HG03066 (cell line): ENCODE measurements around the gene PCDHB7.
"Not testable (repeated sequence)": the region's sequence is repeated elsewhere in the genome, so short reads cannot be mapped to it uniquely, and the experiment has no call there.

Source experiments
- ATAC-seq: cut with Tn5 transposase; IDR thresholded peaks from one replicate; pipeline ENCODE4 v1.9.1; 2021; ENCODE audit warnings: low read depth; ENCODE audit not compliant: unreplicated experiment

The PCDHB7 gene

GRCh38 chr5:141172381-141173204, at the start of gene PCDHB7:
Gene PCDHB7 (plus strand): TSS chr5:141172644. CDS start chr5:141172836, 192 bp downstream.
- no peak for ATAC-seq

GRCh38 chr5:141123396-141124135, 48.9 kb upstream of the PCDHB7 start:
- not testable (repeated sequence) for ATAC-seq

GRCh38 chr5:141127305-141127704, 45.1 kb upstream of the PCDHB7 start:
- no peak for ATAC-seq

- ATAC-seq, result no peak
These were observed 37.3 kb upstream of the PCDHB7 start, which contains the start of gene PCDHB5 for GRCh38 chr5:141135030-141135717. Gene PCDHB5 (plus strand): TSS chr5:141135206. CDS start chr5:141135435, 229 bp downstream.

- ATAC-seq, result no peak
These were observed 36.7 kb upstream of the PCDHB7 start for GRCh38 chr5:141135718-141136266.

GRCh38 chr5:141137346-141137745, 35.1 kb upstream of the PCDHB7 start:
- ATAC-seq, result not testable (repeated sequence)

- no peak for ATAC-seq
These were observed 22.6 kb upstream of the PCDHB7 start, which contains the start of gene PCDHB6 for GRCh38 chr5:141149812-141150211. Gene PCDHB6 (plus strand): TSS chr5:141150057. CDS start chr5:141150258, 201 bp downstream.

GRCh38 chr5:141150224-141150992, 22.0 kb upstream of the PCDHB7 start:
- no peak for ATAC-seq

GRCh38 chr5:141150993-141151325, 21.5 kb upstream of the PCDHB7 start:
- ATAC-seq, result no peak

GRCh38 chr5:141151632-141152031, 20.8 kb upstream of the PCDHB7 start:
- not testable (repeated sequence) for ATAC-seq

GRCh38 chr5:141152096-141152495, 20.3 kb upstream of the PCDHB7 start:
- not testable (repeated sequence) for ATAC-seq

GRCh38 chr5:141155540-141156374, 16.7 kb upstream of the PCDHB7 start:
- no peak for ATAC-seq

- ATAC-seq, result not testable (repeated sequence)
These were observed 15.1 kb upstream of the PCDHB7 start for GRCh38 chr5:141157356-141157755.

GRCh38 chr5:141157901-141158300, 14.5 kb upstream of the PCDHB7 start:
- ATAC-seq, result not testable (repeated sequence)

GRCh38 chr5:141174291-141175104, 2.1 kb downstream of the PCDHB7 start:
- not testable (repeated sequence) for ATAC-seq

- no peak for ATAC-seq
These were observed 3.5 kb downstream of the PCDHB7 start for GRCh38 chr5:141175933-141176332.

- not testable (repeated sequence) for ATAC-seq
These were observed 5.2 kb downstream of the PCDHB7 start, which contains the start of gene PCDHB8 for GRCh38 chr5:141177577-141178191. Gene PCDHB8 (plus strand): TSS chr5:141177790. CDS start chr5:141178035, 245 bp downstream.

- ATAC-seq, result not testable (repeated sequence)
These were observed 6.9 kb downstream of the PCDHB7 start for GRCh38 chr5:141179371-141179770.
